Spleen (tissue), 11 donors: ENCODE results near the gene EVA1A. TPM values are rescaled to one million over a fixed set of nuclear protein-coding genes. Genes with fewer than 3 reads are reported as not detected.

Source experiments
- DNase-seq: peaks from one replicate; pipeline ENCODE4 v3.0.0-alpha.2; 2020
- H3K27ac ChIP-seq, 8 donors: fragments of 200-600 bp; sonication (generic) in 7 of 8; 1 replicate in 4 of 8; 2 replicates in 4 of 8; pipeline versions ENCODE4 v1.5.0 to v1.8.0; 2016 to 2021; ENCODE audit warnings: inconsistent platforms in 4 of 8, mild to moderate bottlenecking in 4 of 8, moderate library complexity in 1 of 8
- H3K27me3 ChIP-seq, 7 donors: fragments of 200-600 bp; sonication (generic) in 6 of 7; replicated peaks in 1 of 7; 1 replicate in 4 of 7; 2 replicates in 3 of 7; pipeline versions ENCODE4 v1.5.0 to v1.8.0; 2016 to 2021; ENCODE audit warnings: inconsistent platforms in 3 of 7, mild to moderate bottlenecking in 1 of 7
- H3K36me3 ChIP-seq, 6 donors: fragments of 200-600 bp; sonication (generic) in 5 of 6; 1 replicate in 4 of 6; 2 replicates in 2 of 6; pipeline versions ENCODE4 v1.5.0 to v1.8.0; 2016 to 2021; ENCODE audit warnings: inconsistent platforms in 2 of 6
- H3K4me1 ChIP-seq, 6 donors: fragments of 200-600 bp; sonication (generic) in 5 of 6; 1 replicate in 3 of 6; 2 replicates in 3 of 6; pipeline versions ENCODE4 v1.5.0 to v1.8.0; 2016 to 2021; ENCODE audit warnings: inconsistent platforms in 3 of 6
- H3K4me3 ChIP-seq, 8 donors: fragments of 200-600 bp; sonication (generic) in 7 of 8; 1 replicate in 4 of 8; 2 replicates in 4 of 8; pipeline versions ENCODE4 v1.5.0 to v1.8.0; 2016 to 2021; ENCODE audit warnings: inconsistent platforms in 4 of 8, mild to moderate bottlenecking in 4 of 8, moderate library complexity in 2 of 8
- H3K9me3 ChIP-seq, 8 donors: fragments of 200-600 bp; sonication (generic) in 7 of 8; 1 replicate in 4 of 8; 2 replicates in 4 of 8; pipeline versions ENCODE4 v1.5.0 to v1.8.0; 2016 to 2021; ENCODE audit warnings: inconsistent platforms in 4 of 8
- CTCF ChIP-seq, 11 experiments: fragments of 200-600 bp in 7 of 11; fragments of 450-650 bp in 4 of 11; sonication (generic) in 4 of 11; IDR thresholded peaks in 8 of 11; conservative IDR thresholded peaks in 3 of 11; 1 replicate in 7 of 11; 2 replicates in 4 of 11; pipeline versions ENCODE4 v1.4.0 to v1.8.0; 2016 to 2021; ENCODE audit warnings: antibody characterized with exemption in 11 of 11, inconsistent platforms in 4 of 11, mild to moderate bottlenecking in 1 of 11
- POLR2A ChIP-seq, 3 donors: fragments of 450-650 bp; IDR thresholded peaks; one replicate each; pipeline ENCODE4 v1.5.1; 2017; ENCODE audit warnings: antibody characterized with exemption in 3 of 3, mild to moderate bottlenecking in 1 of 3
- POLR2AphosphoS5 ChIP-seq, 3 donors: sonication (generic); formaldehyde crosslinking; IDR thresholded peaks; one replicate each; pipeline ENCODE4 v1.5.1; 2017; ENCODE audit warnings: antibody characterized with exemption in 3 of 3
- WGBS, 5 donors: extraction: QIAGEN DNeasy Blood & Tissue Kit in 3 of 5; methylation state at CpG; one replicate each; pipeline versions ENCODE4 v1.1.5 to v1.1.7; 2013 to 2018; 5-methylcytosine and 5-hydroxymethylcytosine counted together
- intact Hi-C: fragments of 100-400 bp; cut with DNase I; formaldehyde crosslinking; loops from one replicate; pipeline ENCODE4 v1.15.0; 2023; ENCODE audit warnings: low total_unique reads
- polyA plus RNA-seq, 3 donors: library from polyadenylated mRNA; stranded (reverse); fragments of 200-250 nt; gene quantifications; one replicate each; pipeline ENCODE4 v1.2.1, GENCODE V29; 2013
- total RNA-seq, 7 donors: library from RNA; depleted of rRNA in 3 of 7; stranded (reverse); fragments of >200 nt in 3 of 7; fragmentation: NEBNext Ultra II Directional in 4 of 7; extraction: Animal tissue kit (Norgen Biotek cat#: 25700) in 4 of 7; gene quantifications; one replicate each; pipeline versions ENCODE4 v1.1.0 to v1.2.1, GENCODE V29; 2016 to 2021
- donor health status: healthy with polysubstance abuse.
- donor health status: DM: no; HTN: no; CAD: no; lungs with moderate emphysema.
- donor health status: DM: no; HTN: no; CAD: no.
- donor health status: Bipolar disorder and iron deficiency.
- donor health status: healthy.
- donor health status: DM: no; HTN: no; CAD: no.
- donor health status: DM: yes; HTN: yes; CAD: no.

The EVA1A gene
- total and polyA plus RNA-seq, 10 donors, result 6.2 to 30.3 (median 14.4) TPM

GRCh38 chr2:75460630-75461029 is 100.1 kb downstream of the EVA1A start:
- peaks cover 0 to 12% (median 0%) of the 10 kb centered on the region in 7 donors for H3K27me3 ChIP-seq
- no peak overlapping the region for H3K27ac ChIP-seq
- TF ChIP-seq CTCF (IDR thresholded peaks at IDR 0.05 in 8 of 11, conservative IDR thresholded peaks at IDR 0.05 in 3 of 11) (no peak), POLR2A (IDR thresholded peaks at IDR 0.05) (no peak), POLR2AphosphoS5 (IDR thresholded peaks at IDR 0.05) (no peak)
- intact Hi-C loops, result loop anchor here (5.0 kb wide), 1 partner anchor 147 kb away; no protein-coding TSS in a partner anchor
- DNase-seq, result no peak
- H3K36me3 ChIP-seq, result no peaks in the 10 kb centered on the region
- H3K4me3 ChIP-seq, result no peak overlapping the region
- H3K4me1 ChIP-seq, result no peaks in the 10 kb centered on the region
- H3K9me3 ChIP-seq, result no peaks in the 10 kb centered on the region
- WGBS, 5 donors, result 95 to 100% (median 95%) methylated on average over 2 of the region's 2 CpGs

- Histone ChIP-seq H3K4me1 (no peaks in the 10 kb centered on the region), H3K9me3 (no peaks in the 10 kb centered on the region), H3K27me3 (peaks cover 0 to 12% (median 0%) of the 10 kb centered on the region in 7 donors), H3K4me3 (no peak overlapping the region), H3K36me3 (no peaks in the 10 kb centered on the region), H3K27ac (no peak overlapping the region)
- TF ChIP-seq POLR2A (IDR thresholded peaks at IDR 0.05), result no peak
- no peak for TF ChIP-seq CTCF (IDR thresholded peaks at IDR 0.05 in 8 of 11, conservative IDR thresholded peaks at IDR 0.05 in 3 of 11)
- TF ChIP-seq POLR2AphosphoS5 (IDR thresholded peaks at IDR 0.05), result no peak
- WGBS, 5 donors, result 81 to 88% (median 85%) methylated on average over 14 of the region's 14 CpGs
- intact Hi-C loops, result loop anchor here (5.0 kb wide), 1 partner anchor 148 kb away; no protein-coding TSS in a partner anchor
- DNase-seq, result no peak
Observed at GRCh38 chr2:75459565-75460310, 101.0 kb downstream of the EVA1A start.

GRCh38 chr2:75458201-75458600 is 102.5 kb downstream of the EVA1A start:
- Histone ChIP-seq H3K4me3 (no peak overlapping the region), H3K27me3 (peaks cover 0 to 4% (median 0%) of the 10 kb centered on the region in 7 donors), H3K9me3 (no peaks in the 10 kb centered on the region), H3K36me3 (no peaks in the 10 kb centered on the region), H3K27ac (no peak overlapping the region), H3K4me1 (no peaks in the 10 kb centered on the region)
- TF ChIP-seq POLR2AphosphoS5 (IDR thresholded peaks at IDR 0.05) (no peak), CTCF (IDR thresholded peaks at IDR 0.05 in 8 of 11, conservative IDR thresholded peaks at IDR 0.05 in 3 of 11) (no peak), POLR2A (IDR thresholded peaks at IDR 0.05) (no peak)
- intact Hi-C loops, result no loop called here
- WGBS, 5 donors, result 80 to 90% (median 89%) methylated on average over 1 of the region's 1 CpG
- DNase-seq, result no peak

- Histone ChIP-seq H3K27me3 (no peaks in the 10 kb centered on the region), H3K4me1 (no peaks in the 10 kb centered on the region), H3K36me3 (no peaks in the 10 kb centered on the region), H3K27ac (no peak overlapping the region), H3K9me3 (no peaks in the 10 kb centered on the region), H3K4me3 (no peak overlapping the region)
- 82 to 94% (median 89%) methylated on average over 4 of the region's 4 CpGs for WGBS, 5 donors
- TF ChIP-seq POLR2A (IDR thresholded peaks at IDR 0.05), result no peak
- TF ChIP-seq POLR2AphosphoS5 (IDR thresholded peaks at IDR 0.05), result no peak
- no peak for TF ChIP-seq CTCF (IDR thresholded peaks at IDR 0.05 in 8 of 11, conservative IDR thresholded peaks at IDR 0.05 in 3 of 11)
- intact Hi-C loops, result no loop called here
- no peak for DNase-seq
Observed at GRCh38 chr2:75456825-75457224, 103.9 kb downstream of the EVA1A start.
